Breast epithelium (tissue), 3 donors: ENCODE results near the gene FAM110A.

Experiments
- CTCF ChIP-seq, 3 donors: fragments of 450-650 bp; IDR thresholded peaks; one replicate each; pipeline ENCODE4 v1.5.1; 2016 to 2017; ENCODE audit warnings: antibody characterized with exemption in 3 of 3, mild to moderate bottlenecking in 3 of 3, moderate library complexity in 3 of 3
- POLR2A ChIP-seq: fragments of 450-650 bp; IDR thresholded peaks from one replicate; pipeline ENCODE4 v1.6.1; 2016; ENCODE audit warnings: antibody characterized with exemption, mild to moderate bottlenecking, moderate library complexity
- POLR2AphosphoS5 ChIP-seq, 3 donors: sonication (generic); formaldehyde crosslinking; IDR thresholded peaks; one replicate each; pipeline ENCODE4 v1.6.1; 2017; ENCODE audit warnings: antibody characterized with exemption in 3 of 3

- TF ChIP-seq POLR2A (no peak), CTCF (IDR thresholded peaks at IDR 0.05) (no peak), POLR2AphosphoS5 (IDR thresholded peaks at IDR 0.05) (no peak)
Observed at GRCh38 chr20:853406-853996, 20.0 kb downstream of the FAM110A start.
